MM.1S (cell line): Measurements from ENCODE around the gene ZSCAN25.

Experiments
- CTCF ChIP-seq: fragments of 300-600 bp; sonication (generic); IDR thresholded peaks from 2 replicates; pipeline ENCODE4 v1.5.1; 2016; ENCODE audit warnings: antibody characterized with exemption, low read length, mixed read lengths
- EZH2 ChIP-seq: fragments of 300-600 bp; sonication (generic); optimal IDR thresholded peaks from 2 replicates; pipeline ENCODE3; 2017; ENCODE audit warnings: low read depth, mild to moderate bottlenecking, antibody characterized with exemption, low read length, mixed read lengths
- EZH2phosphoT487 ChIP-seq: fragments of 300-600 bp; sonication (generic); IDR thresholded peaks from 2 replicates; pipeline ENCODE4 v1.6.1; 2018; ENCODE audit warnings: antibody characterized with exemption, low read length

GRCh38 chr7:99601656-99602310, 15.0 kb upstream of the ZSCAN25 start:
- TF ChIP-seq CTCF (no peak), EZH2 (no peak), EZH2phosphoT487 (no peak)
